HL-60 (cell line): ENCODE results near the gene EPB41L4B.

Source experiments
- DNase-seq, 2 experiments: peaks; one replicate each; pipeline ENCODE4 v3.0.0-alpha.2; 2010 to 2020; ENCODE audit warnings: low read depth in 1 of 2, low spot score in 1 of 2
- H3K27ac ChIP-seq: fragments of 250-450 bp; sonication (Bioruptor Pico); replicated peaks from 2 replicates; pipeline ENCODE4 v1.5.1; 2020; ENCODE audit warnings: mild to moderate bottlenecking, moderate library complexity
- H3K27me3 ChIP-seq: fragments of 250-450 bp; sonication (Bioruptor Pico); 2 replicates; pipeline ENCODE4 v1.5.1; 2021; ENCODE audit warnings: mild to moderate bottlenecking, moderate library complexity; ENCODE audit not compliant: insufficient read depth, poor library complexity, severe bottlenecking
- H3K4me3 ChIP-seq: replicated peaks from 2 replicates; pipeline ENCODE4 v1.5.1; 2011; ENCODE audit warnings: mild to moderate bottlenecking, control low read depth, low read length; ENCODE audit not compliant: insufficient read depth
- CTCF ChIP-seq: IDR thresholded peaks from one replicate; pipeline ENCODE4 v1.5.1; 2011; ENCODE audit warnings: low read length, control low read depth, inconsistent platforms; ENCODE audit not compliant: insufficient read depth
- GABPA ChIP-seq: IDR thresholded peaks from 2 replicates; pipeline ENCODE4 v1.6.1; 2012; ENCODE audit warnings: low read depth
- POLR2AphosphoS5 ChIP-seq: IDR thresholded peaks from 2 replicates; pipeline ENCODE4 v1.6.1; 2012; ENCODE audit warnings: low read depth
- REST ChIP-seq: IDR thresholded peaks from 2 replicates; pipeline ENCODE4 v1.6.1; 2012; ENCODE audit warnings: low read depth; ENCODE audit not compliant: insufficient replicate concordance
- SPI1 ChIP-seq: IDR thresholded peaks from 2 replicates; pipeline ENCODE4 v1.6.1; 2012; ENCODE audit warnings: low read depth, mild to moderate bottlenecking, borderline replicate concordance

EPB41L4B gene

DNA sequence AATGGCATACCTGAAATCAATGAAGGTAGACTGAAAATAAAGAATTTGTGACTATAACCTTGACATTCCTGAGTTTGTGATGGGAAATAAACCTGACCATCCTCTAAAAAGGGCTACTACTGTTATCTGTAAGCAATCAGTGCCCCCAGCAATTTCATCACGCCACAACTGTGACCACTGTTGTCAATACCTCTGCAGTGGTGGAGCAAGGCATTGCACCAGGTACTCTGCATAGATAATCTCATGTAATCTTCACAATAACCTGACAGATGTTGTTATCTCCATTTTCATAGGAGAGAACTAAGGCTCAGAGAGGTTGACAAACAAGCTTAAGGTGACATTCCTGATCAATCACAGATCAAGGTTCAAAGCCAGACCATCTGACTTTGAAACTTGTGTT, 115.3 kb downstream of the EPB41L4B start:
- no peak for DNase-seq
- Histone ChIP-seq H3K27me3 (peaks cover 3% of the 10 kb centered on the region), H3K27ac (no peak overlapping the region), H3K4me3 (no peak overlapping the region)
- TF ChIP-seq CTCF (no peak), REST (no peak), POLR2AphosphoS5 (no peak), SPI1 (no peak), GABPA (no peak)

DNA sequence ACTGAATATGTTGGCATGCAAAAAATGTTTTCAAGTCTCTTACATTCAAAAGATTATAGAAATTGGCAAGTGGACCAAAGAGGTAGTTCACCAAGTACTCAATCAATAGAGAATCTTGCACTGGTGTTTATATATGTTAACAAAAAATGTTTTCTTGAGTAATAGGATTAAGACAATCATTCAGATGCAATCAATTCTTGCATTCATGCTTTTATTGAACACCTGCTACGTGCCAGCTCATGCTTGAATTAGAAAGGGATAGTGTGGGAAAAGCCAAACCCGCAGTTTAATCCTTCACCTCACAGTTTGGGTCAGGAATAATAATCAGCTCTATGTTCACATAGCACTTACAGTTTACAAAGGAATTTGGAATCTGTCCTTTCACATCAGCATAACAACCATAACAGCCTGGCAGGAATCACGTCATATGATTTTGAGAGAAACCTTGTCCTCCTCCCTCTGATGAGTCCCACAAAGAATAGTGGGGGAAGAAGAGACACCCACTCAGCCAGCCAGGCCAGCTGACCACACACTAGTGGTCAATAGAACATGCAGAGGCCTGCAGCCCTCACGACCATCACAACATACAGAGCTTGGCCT, 117.0 kb downstream of the EPB41L4B start:
- TF ChIP-seq CTCF (no peak), POLR2AphosphoS5 (no peak), GABPA (no peak), SPI1 (no peak)
- peaks cover 6% of the 10 kb centered on the region for H3K27me3 ChIP-seq
- no peak for DNase-seq
- H3K4me3 ChIP-seq: no peak overlapping the region
- H3K27ac ChIP-seq: no peak overlapping the region

DNA sequence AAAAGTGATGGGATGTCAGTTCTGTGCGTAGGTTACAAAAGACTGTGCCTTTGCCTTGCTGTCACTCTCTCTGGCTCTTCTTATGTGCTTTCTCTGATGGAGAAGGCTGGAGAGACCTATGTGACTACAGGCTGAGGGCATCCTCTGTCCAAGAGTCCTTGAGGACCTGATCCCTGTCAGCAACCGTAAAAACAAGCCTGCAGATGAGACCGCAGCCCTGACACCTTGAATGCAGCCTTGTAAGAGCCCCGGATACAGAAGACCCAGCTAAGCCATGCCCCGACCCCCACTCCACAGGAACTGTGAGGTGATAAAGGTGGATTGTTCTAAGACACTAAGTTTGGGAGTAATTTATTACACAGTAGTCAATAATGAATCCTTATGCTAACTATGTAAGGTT, 121.2 kb downstream of the EPB41L4B start:
- Histone ChIP-seq H3K27ac (no peak overlapping the region), H3K27me3 (peaks cover 6% of the 10 kb centered on the region), H3K4me3 (no peak overlapping the region)
- TF ChIP-seq SPI1 (no peak), GABPA (no peak), REST (no peak), CTCF (no peak), POLR2AphosphoS5 (no peak)
- DNase-seq: no peak

DNA sequence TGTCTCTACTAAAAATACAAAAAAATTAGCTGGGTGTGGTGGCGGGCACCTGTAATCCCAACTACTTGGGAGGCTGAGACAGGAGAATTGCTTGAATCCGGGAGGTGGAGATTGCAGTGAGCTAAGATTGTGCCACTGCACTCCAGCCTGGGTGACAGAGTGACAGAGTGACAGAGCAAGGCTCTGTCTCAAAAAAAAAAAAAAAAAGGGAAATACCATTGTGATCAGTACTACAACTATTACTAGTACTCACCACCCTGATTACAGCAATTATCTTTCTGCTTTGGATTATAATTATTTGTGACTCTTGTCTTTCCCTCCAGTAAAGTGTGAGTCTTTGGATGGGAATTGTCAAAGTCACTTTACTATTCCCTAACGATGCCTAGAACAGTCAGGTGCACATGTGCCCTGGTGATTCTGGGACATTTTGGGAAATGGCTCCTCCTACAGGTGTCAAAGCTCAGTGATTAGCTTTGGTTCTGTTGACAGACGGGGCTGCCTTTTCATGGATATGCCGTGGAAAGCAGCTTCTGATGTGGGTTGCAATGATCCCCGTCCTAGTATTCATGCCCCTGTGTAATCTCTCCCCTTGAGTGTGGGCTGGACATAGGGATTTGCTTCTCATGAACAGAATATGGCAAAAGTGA, 122.0 kb downstream of the EPB41L4B start:
- Histone ChIP-seq H3K4me3 (no peak overlapping the region), H3K27me3 (peaks cover 6% of the 10 kb centered on the region), H3K27ac (no peak overlapping the region)
- TF ChIP-seq CTCF: no peak
- no peak for TF ChIP-seq GABPA
- TF ChIP-seq SPI1: no peak
- no peak for TF ChIP-seq POLR2AphosphoS5
- TF ChIP-seq REST: no peak
- DNase-seq: no peak
